Breast epithelium (tissue), 3 donors: ENCODE results near the gene MLF2.

Source experiments
- POLR2A ChIP-seq: fragments of 450-650 bp; IDR thresholded peaks from one replicate; pipeline ENCODE4 v1.6.1; 2016; ENCODE audit warnings: antibody characterized with exemption, mild to moderate bottlenecking, moderate library complexity
- POLR2AphosphoS5 ChIP-seq, 3 donors: sonication (generic); formaldehyde crosslinking; IDR thresholded peaks; one replicate each; pipeline ENCODE4 v1.6.1; 2017; ENCODE audit warnings: antibody characterized with exemption in 3 of 3
- TF ChIP-seq, protein P1 (sequence below), 3 donors: fragments of 450-650 bp; IDR thresholded peaks; one replicate each; pipeline ENCODE4 v1.5.1; 2016 to 2017; ENCODE audit warnings: antibody characterized with exemption in 3 of 3, mild to moderate bottlenecking in 3 of 3, moderate library complexity in 3 of 3

DNA sequence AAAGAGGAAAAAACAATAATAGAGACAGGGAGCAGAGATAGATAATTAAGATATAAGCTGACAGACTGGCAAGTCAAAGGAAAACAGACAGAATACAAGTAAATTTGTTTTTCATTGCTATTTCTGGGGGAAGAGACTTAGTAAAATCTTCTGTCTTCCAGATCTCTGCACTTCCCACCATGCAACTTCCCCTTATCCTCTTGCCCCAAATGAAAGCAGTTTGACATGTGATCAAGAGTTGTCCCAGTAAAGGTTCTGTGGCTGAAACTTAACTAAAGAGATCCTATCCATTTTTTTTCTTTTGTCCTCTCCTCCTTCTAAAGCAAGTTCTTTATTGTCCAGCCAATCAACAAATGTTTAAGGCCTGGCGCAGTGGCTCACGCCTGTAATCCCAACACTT, 1.5 kb upstream of the MLF2 start:
- TF ChIP-seq POLR2A (no peak), POLR2AphosphoS5 (IDR thresholded peaks at IDR 0.05) (no peak)
- TF ChIP-seq, protein P1, sequence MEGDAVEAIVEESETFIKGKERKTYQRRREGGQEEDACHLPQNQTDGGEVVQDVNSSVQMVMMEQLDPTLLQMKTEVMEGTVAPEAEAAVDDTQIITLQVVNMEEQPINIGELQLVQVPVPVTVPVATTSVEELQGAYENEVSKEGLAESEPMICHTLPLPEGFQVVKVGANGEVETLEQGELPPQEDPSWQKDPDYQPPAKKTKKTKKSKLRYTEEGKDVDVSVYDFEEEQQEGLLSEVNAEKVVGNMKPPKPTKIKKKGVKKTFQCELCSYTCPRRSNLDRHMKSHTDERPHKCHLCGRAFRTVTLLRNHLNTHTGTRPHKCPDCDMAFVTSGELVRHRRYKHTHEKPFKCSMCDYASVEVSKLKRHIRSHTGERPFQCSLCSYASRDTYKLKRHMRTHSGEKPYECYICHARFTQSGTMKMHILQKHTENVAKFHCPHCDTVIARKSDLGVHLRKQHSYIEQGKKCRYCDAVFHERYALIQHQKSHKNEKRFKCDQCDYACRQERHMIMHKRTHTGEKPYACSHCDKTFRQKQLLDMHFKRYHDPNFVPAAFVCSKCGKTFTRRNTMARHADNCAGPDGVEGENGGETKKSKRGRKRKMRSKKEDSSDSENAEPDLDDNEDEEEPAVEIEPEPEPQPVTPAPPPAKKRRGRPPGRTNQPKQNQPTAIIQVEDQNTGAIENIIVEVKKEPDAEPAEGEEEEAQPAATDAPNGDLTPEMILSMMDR (IDR thresholded peaks at IDR 0.05), result no peak
